Measurements from ENCODE around the gene SDSL.

Gene SDSL

DNA sequence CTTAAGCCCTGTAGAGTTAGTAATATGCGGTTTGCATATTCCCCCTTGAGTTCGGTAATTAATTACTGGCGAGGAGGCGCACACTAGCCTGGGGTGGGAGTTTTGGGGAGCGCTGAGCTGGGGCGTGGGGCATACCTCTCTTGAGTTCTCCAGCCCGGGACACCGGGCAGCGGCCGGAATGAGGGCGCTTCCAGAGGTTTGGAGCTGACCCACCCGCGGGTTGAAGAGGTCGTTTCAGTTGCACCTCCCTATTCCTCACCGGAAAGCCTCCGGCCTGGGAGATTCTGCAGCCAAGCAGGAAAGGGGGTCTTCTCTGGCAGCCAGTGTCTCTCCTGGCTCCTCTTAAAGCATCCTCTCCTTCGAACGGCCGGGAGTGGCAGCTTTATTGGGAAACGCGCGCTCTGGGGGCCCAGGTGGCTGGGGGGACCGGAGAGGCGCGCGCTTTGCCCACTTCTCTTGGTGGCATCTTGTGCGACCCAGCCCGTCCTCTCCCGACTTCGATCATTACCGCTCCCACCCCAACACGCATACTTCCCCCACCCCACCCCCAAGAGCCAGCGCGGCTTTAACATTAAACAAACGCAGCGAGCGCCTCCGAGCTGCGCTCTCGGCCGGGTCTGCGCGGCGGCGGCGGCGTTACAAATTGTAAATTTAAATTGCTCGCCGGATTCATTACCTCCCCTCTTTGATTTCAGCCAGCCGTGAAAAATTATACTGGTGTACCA lies 53.4 kb downstream of the SDSL start:
- no peak overlapping the region for H3K4me2 ChIP-seq (ENCODE audit: low read length)
- peaks cover 24% of the 10 kb centered on the region for H3K27me3 ChIP-seq (ENCODE audit: control insufficient read depth, low read length)
- no peak overlapping the region for H3K27ac ChIP-seq (ENCODE audit: low read depth, low read length)
- no peaks in the 10 kb centered on the region for H4K20me1 ChIP-seq (ENCODE audit: control insufficient read depth, insufficient read depth, low read depth, low read length)
- no peaks in the 10 kb centered on the region for H3K36me3 ChIP-seq (ENCODE audit: control insufficient read depth, low read length)
- no peaks in the 10 kb centered on the region for H3K79me2 ChIP-seq (ENCODE audit: control insufficient read depth, low read length)
- no peaks in the 10 kb centered on the region for H3K4me1 ChIP-seq (ENCODE audit: control insufficient read depth, low read length)
- TF ChIP-seq, protein P1, sequence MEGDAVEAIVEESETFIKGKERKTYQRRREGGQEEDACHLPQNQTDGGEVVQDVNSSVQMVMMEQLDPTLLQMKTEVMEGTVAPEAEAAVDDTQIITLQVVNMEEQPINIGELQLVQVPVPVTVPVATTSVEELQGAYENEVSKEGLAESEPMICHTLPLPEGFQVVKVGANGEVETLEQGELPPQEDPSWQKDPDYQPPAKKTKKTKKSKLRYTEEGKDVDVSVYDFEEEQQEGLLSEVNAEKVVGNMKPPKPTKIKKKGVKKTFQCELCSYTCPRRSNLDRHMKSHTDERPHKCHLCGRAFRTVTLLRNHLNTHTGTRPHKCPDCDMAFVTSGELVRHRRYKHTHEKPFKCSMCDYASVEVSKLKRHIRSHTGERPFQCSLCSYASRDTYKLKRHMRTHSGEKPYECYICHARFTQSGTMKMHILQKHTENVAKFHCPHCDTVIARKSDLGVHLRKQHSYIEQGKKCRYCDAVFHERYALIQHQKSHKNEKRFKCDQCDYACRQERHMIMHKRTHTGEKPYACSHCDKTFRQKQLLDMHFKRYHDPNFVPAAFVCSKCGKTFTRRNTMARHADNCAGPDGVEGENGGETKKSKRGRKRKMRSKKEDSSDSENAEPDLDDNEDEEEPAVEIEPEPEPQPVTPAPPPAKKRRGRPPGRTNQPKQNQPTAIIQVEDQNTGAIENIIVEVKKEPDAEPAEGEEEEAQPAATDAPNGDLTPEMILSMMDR (IDR thresholded peaks at IDR 0.05; ENCODE audit: low read depth, low read length, poor library complexity, severe bottlenecking) = no peak
- no peaks in the 10 kb centered on the region for H3K9me3 ChIP-seq (ENCODE audit: control insufficient read depth, insufficient read depth, low read length)
- H3F3A ChIP-seq (ENCODE audit: control insufficient read depth, insufficient read depth) = no peaks in the 10 kb centered on the region
- H3K4me3 ChIP-seq (ENCODE audit: low read length) = no peak overlapping the region
- no peaks in the 10 kb centered on the region for H3K9me2 ChIP-seq (replicated peaks; ENCODE audit: control insufficient read depth, low read length)

DNA sequence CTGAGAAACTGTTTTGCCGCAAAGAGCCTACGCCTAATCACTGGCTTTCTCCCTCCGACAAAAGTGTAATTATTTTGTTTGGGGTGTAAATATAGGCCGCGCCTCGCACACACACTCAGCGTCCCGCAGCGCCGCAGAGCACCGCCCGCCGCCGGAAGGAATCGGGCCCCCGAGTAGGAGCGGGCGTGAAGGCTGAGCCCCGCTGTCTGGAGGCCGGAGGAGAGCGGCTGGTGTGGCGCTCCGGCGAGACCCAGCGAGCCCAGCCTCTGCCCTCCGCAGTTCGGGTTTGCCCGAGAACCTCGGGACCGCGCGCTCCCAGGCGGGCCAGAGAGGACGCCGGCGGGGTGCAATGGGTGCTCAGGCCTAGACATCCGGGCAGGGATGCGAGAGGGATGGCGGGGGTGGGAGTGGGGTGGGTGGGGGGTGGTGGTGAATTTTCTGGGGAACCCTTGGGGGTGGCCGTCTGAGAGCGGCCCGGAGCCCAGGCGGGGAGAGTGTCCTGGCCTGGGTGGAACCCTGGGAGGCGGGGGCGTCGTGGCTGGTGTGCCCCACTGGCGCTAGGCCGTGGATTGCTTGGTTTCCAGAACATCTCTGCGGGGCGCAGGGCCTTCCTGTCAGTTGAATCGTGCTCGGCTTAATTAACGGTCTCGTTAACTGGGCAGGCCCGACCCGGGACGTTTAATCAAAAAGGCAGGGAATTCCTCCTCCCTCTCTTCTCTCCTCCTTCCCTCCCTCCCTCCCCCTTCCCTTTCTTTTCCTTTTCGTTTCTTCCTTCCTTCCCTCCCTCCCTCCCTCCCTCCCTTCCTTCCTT lies 54.2 kb downstream of the SDSL start:
- Histone ChIP-seq H3K9me2 (replicated peaks; ENCODE audit: control insufficient read depth, low read length) (no peaks in the 10 kb centered on the region), H3K4me3 (ENCODE audit: low read length) (no peak overlapping the region), H4K20me1 (ENCODE audit: control insufficient read depth, insufficient read depth, low read depth, low read length) (no peaks in the 10 kb centered on the region), H3K9me3 (ENCODE audit: control insufficient read depth, insufficient read depth, low read length) (no peaks in the 10 kb centered on the region), H3K27me3 (ENCODE audit: control insufficient read depth, low read length) (peaks cover 24% of the 10 kb centered on the region), H3K36me3 (ENCODE audit: control insufficient read depth, low read length) (no peaks in the 10 kb centered on the region), H3K4me2 (ENCODE audit: low read length) (no peak overlapping the region), H3K4me1 (ENCODE audit: control insufficient read depth, low read length) (no peaks in the 10 kb centered on the region), H3K27ac (ENCODE audit: low read depth, low read length) (no peak overlapping the region), H3F3A (ENCODE audit: control insufficient read depth, insufficient read depth) (no peaks in the 10 kb centered on the region), H3K79me2 (ENCODE audit: control insufficient read depth, low read length) (no peaks in the 10 kb centered on the region)
- TF ChIP-seq, protein P1 (IDR thresholded peaks at IDR 0.05; ENCODE audit: low read depth, low read length, poor library complexity, severe bottlenecking) = no peak
- TF ChIP-seq EZH2phosphoT487 (IDR thresholded peaks at IDR 0.05; ENCODE audit: borderline replicate concordance, low read length) = no peak

DNA sequence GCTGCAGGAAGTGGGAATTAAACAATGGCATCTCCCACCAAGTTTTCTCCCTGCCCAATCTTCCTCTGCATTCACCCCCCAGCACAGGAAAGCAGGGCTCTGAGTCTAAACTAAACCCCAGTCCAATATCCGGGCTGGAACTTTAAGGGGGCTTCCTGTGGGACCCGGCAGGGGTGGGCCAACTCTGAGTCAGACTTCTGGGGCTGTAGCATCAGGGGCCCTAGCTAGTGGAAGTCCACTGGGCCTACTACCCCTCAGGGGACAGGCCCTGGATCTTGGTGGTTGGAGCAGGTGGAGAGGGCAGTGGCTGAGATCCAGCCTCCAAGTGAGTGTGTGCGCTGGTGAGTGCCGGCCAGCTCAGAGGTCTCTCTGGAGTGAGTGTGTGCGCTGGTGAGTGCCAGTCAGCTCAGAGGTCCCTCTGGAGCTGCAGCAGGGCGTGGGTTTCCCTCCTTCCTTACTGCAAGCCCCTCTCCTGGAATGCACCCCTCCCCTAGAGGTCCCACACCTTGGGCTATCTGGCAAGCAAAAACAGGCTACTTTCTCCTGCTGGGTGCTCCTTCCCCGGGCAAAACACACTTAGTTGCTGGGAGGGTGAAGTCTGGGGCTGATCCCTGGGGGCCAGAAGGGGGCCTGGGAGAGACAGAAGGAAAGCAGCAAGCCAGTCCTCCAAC lies 55.1 kb downstream of the SDSL start:
- H3K4me3 ChIP-seq (ENCODE audit: low read length) = no peak overlapping the region
- H3K9me3 ChIP-seq (ENCODE audit: control insufficient read depth, insufficient read depth, low read length) = no peaks in the 10 kb centered on the region

More for the DNA sequence above, 55.1 kb downstream of the SDSL start:
- Histone ChIP-seq H4K20me1 (ENCODE audit: control insufficient read depth, insufficient read depth, low read depth, low read length) (no peaks in the 10 kb centered on the region), H3K79me2 (ENCODE audit: control insufficient read depth, low read length) (no peaks in the 10 kb centered on the region), H3K36me3 (ENCODE audit: control insufficient read depth, low read length) (no peaks in the 10 kb centered on the region), H3K27ac (ENCODE audit: low read depth, low read length) (no peak overlapping the region), H3K4me1 (ENCODE audit: control insufficient read depth, low read length) (no peaks in the 10 kb centered on the region), H3F3A (ENCODE audit: control insufficient read depth, insufficient read depth) (no peaks in the 10 kb centered on the region), H3K4me2 (ENCODE audit: low read length) (no peak overlapping the region), H3K27me3 (ENCODE audit: control insufficient read depth, low read length) (peaks cover 24% of the 10 kb centered on the region), H3K9me2 (replicated peaks; ENCODE audit: control insufficient read depth, low read length) (no peaks in the 10 kb centered on the region)
- TF ChIP-seq, protein P1 (IDR thresholded peaks at IDR 0.05; ENCODE audit: low read depth, low read length, poor library complexity, severe bottlenecking) = no peak
- TF ChIP-seq EZH2phosphoT487 (IDR thresholded peaks at IDR 0.05; ENCODE audit: borderline replicate concordance, low read length) = no peak
